Spleen (tissue), 11 donors: ENCODE results near the gene DOCK9. TPM values are rescaled to one million over a fixed set of nuclear protein-coding genes. Genes with fewer than 3 reads are reported as not detected.

Source experiments
- DNase-seq: peaks from one replicate; pipeline ENCODE4 v3.0.0-alpha.2; 2020
- H3K27ac ChIP-seq, 8 donors: fragments of 200-600 bp; sonication (generic) in 7 of 8; 1 replicate in 4 of 8; 2 replicates in 4 of 8; pipeline versions ENCODE4 v1.5.0 to v1.8.0; 2016 to 2021; ENCODE audit warnings: inconsistent platforms in 4 of 8, mild to moderate bottlenecking in 4 of 8, moderate library complexity in 1 of 8
- H3K27me3 ChIP-seq, 7 donors: fragments of 200-600 bp; sonication (generic) in 6 of 7; replicated peaks in 1 of 7; 1 replicate in 4 of 7; 2 replicates in 3 of 7; pipeline versions ENCODE4 v1.5.0 to v1.8.0; 2016 to 2021; ENCODE audit warnings: inconsistent platforms in 3 of 7, mild to moderate bottlenecking in 1 of 7
- H3K36me3 ChIP-seq, 6 donors: fragments of 200-600 bp; sonication (generic) in 5 of 6; 1 replicate in 4 of 6; 2 replicates in 2 of 6; pipeline versions ENCODE4 v1.5.0 to v1.8.0; 2016 to 2021; ENCODE audit warnings: inconsistent platforms in 2 of 6
- H3K4me1 ChIP-seq, 6 donors: fragments of 200-600 bp; sonication (generic) in 5 of 6; 1 replicate in 3 of 6; 2 replicates in 3 of 6; pipeline versions ENCODE4 v1.5.0 to v1.8.0; 2016 to 2021; ENCODE audit warnings: inconsistent platforms in 3 of 6
- H3K4me3 ChIP-seq, 8 donors: fragments of 200-600 bp; sonication (generic) in 7 of 8; 1 replicate in 4 of 8; 2 replicates in 4 of 8; pipeline versions ENCODE4 v1.5.0 to v1.8.0; 2016 to 2021; ENCODE audit warnings: inconsistent platforms in 4 of 8, mild to moderate bottlenecking in 4 of 8, moderate library complexity in 2 of 8
- H3K9me3 ChIP-seq, 8 donors: fragments of 200-600 bp; sonication (generic) in 7 of 8; 1 replicate in 4 of 8; 2 replicates in 4 of 8; pipeline versions ENCODE4 v1.5.0 to v1.8.0; 2016 to 2021; ENCODE audit warnings: inconsistent platforms in 4 of 8
- CTCF ChIP-seq, 11 experiments: fragments of 200-600 bp in 7 of 11; fragments of 450-650 bp in 4 of 11; sonication (generic) in 4 of 11; IDR thresholded peaks in 8 of 11; conservative IDR thresholded peaks in 3 of 11; 1 replicate in 7 of 11; 2 replicates in 4 of 11; pipeline versions ENCODE4 v1.4.0 to v1.8.0; 2016 to 2021; ENCODE audit warnings: antibody characterized with exemption in 11 of 11, inconsistent platforms in 4 of 11, mild to moderate bottlenecking in 1 of 11
- POLR2A ChIP-seq, 3 donors: fragments of 450-650 bp; IDR thresholded peaks; one replicate each; pipeline ENCODE4 v1.5.1; 2017; ENCODE audit warnings: antibody characterized with exemption in 3 of 3, mild to moderate bottlenecking in 1 of 3
- POLR2AphosphoS5 ChIP-seq, 3 donors: sonication (generic); formaldehyde crosslinking; IDR thresholded peaks; one replicate each; pipeline ENCODE4 v1.5.1; 2017; ENCODE audit warnings: antibody characterized with exemption in 3 of 3
- WGBS, 5 donors: extraction: QIAGEN DNeasy Blood & Tissue Kit in 3 of 5; methylation state at CpG; one replicate each; pipeline versions ENCODE4 v1.1.5 to v1.1.7; 2013 to 2018; 5-methylcytosine and 5-hydroxymethylcytosine counted together
- intact Hi-C: fragments of 100-400 bp; cut with DNase I; formaldehyde crosslinking; loops from one replicate; pipeline ENCODE4 v1.15.0; 2023; ENCODE audit warnings: low total_unique reads
- polyA plus RNA-seq, 3 donors: library from polyadenylated mRNA; stranded (reverse); fragments of 200-250 nt; gene quantifications; one replicate each; pipeline ENCODE4 v1.2.1, GENCODE V29; 2013
- total RNA-seq, 7 donors: library from RNA; depleted of rRNA in 3 of 7; stranded (reverse); fragments of >200 nt in 3 of 7; fragmentation: NEBNext Ultra II Directional in 4 of 7; extraction: Animal tissue kit (Norgen Biotek cat#: 25700) in 4 of 7; gene quantifications; one replicate each; pipeline versions ENCODE4 v1.1.0 to v1.2.1, GENCODE V29; 2016 to 2021
- donor health status: healthy with polysubstance abuse.
- donor health status: DM: no; HTN: no; CAD: no; lungs with moderate emphysema.
- donor health status: DM: no; HTN: no; CAD: no.
- donor health status: Bipolar disorder and iron deficiency.
- donor health status: healthy.
- donor health status: DM: no; HTN: no; CAD: no.
- donor health status: DM: yes; HTN: yes; CAD: no.

Gene DOCK9
- total and polyA plus RNA-seq, 10 donors = 6.9 to 53.3 (median 47.6) TPM

- TF ChIP-seq POLR2A (IDR thresholded peaks at IDR 0.05) (no peak), CTCF (IDR thresholded peaks at IDR 0.05 in 8 of 11, conservative IDR thresholded peaks at IDR 0.05 in 3 of 11) (no peak)
- Histone ChIP-seq H3K27me3 (no peaks in the 10 kb centered on the region), H3K4me1 (peaks cover 0 to 6% (median 0%) of the 10 kb centered on the region in 6 donors), H3K4me3 (no peak overlapping the region), H3K27ac (no peak overlapping the region), H3K36me3 (peaks cover 0 to 20% (median 0%) of the 10 kb centered on the region in 6 donors), H3K9me3 (no peaks in the 10 kb centered on the region)
- WGBS, 5 donors = 82 to 90% (median 86%) methylated on average over 2 of the region's 2 CpGs
- DNase-seq = no peak
- intact Hi-C loops = no loop called here
These were observed 49.6 kb downstream of the DOCK9 start for GRCh38 chr13:98927951-98928927.

GRCh38 chr13:98925949-98926348 is 51.9 kb downstream of the DOCK9 start:
- intact Hi-C loops = no loop called here
- H3K9me3 ChIP-seq = no peaks in the 10 kb centered on the region

GRCh38 chr13:98923641-98924397 is 54.0 kb downstream of the DOCK9 start:
- 82 to 92% (median 89%) methylated on average over 11 of the region's 11 CpGs for WGBS, 5 donors
- no peak overlapping the region for H3K27ac ChIP-seq
- H3K36me3 ChIP-seq = peaks cover 0 to 44% (median 0%) of the 10 kb centered on the region in 6 donors
- TF ChIP-seq CTCF (IDR thresholded peaks at IDR 0.05 in 8 of 11, conservative IDR thresholded peaks at IDR 0.05 in 3 of 11) (no peak), POLR2A (IDR thresholded peaks at IDR 0.05) (no peak), POLR2AphosphoS5 (IDR thresholded peaks at IDR 0.05) (no peak)
- no peaks in the 10 kb centered on the region for H3K27me3 ChIP-seq
- intact Hi-C loops = no loop called here
- no peak overlapping the region for H3K4me3 ChIP-seq
- H3K9me3 ChIP-seq = no peaks in the 10 kb centered on the region
- peaks cover 0 to 8% (median 4%) of the 10 kb centered on the region in 6 donors for H3K4me1 ChIP-seq
- DNase-seq = no peak

More at GRCh38 chr13:98925949-98926348, 51.9 kb downstream of the DOCK9 start:
- Histone ChIP-seq H3K27ac (no peak overlapping the region), H3K36me3 (peaks cover 0 to 38% (median 0%) of the 10 kb centered on the region in 6 donors), H3K27me3 (no peaks in the 10 kb centered on the region), H3K4me1 (peaks cover 0 to 6% (median 0%) of the 10 kb centered on the region in 6 donors), H3K4me3 (no peak overlapping the region)
- no peak for DNase-seq
- WGBS, 5 donors = 80 to 95% (median 90%) methylated on average over 4 of the region's 4 CpGs
- no peak for TF ChIP-seq CTCF (IDR thresholded peaks at IDR 0.05 in 8 of 11, conservative IDR thresholded peaks at IDR 0.05 in 3 of 11)
- TF ChIP-seq POLR2AphosphoS5 (IDR thresholded peaks at IDR 0.05) = no peak
